Neural cell (in vitro differentiated cells): Measurements from ENCODE around the gene SNRNP25.

Experiments used
- EZH2 ChIP-seq: fragments of 200-600, 300-800 bp; shearing (Covaris generic), sonication (generic); IDR thresholded peaks from 2 replicates; pipeline ENCODE4 v1.6.1; 2014; ENCODE audit warnings: antibody characterized with exemption, low read length, borderline replicate concordance, mild to moderate bottlenecking; ENCODE audit not compliant: insufficient read depth, poor library complexity, severe bottlenecking
- POLR2AphosphoS5 ChIP-seq: IDR thresholded peaks from 2 replicates; pipeline ENCODE4 v1.6.1; 2012
- SMC3 ChIP-seq: fragments of 450-650 bp; conservative IDR thresholded peaks from 2 replicates; pipeline ENCODE4 v1.6.1; 2014; ENCODE audit warnings: antibody characterized with exemption, mild to moderate bottlenecking, moderate library complexity; ENCODE audit not compliant: poor library complexity
- TAF1 ChIP-seq: IDR thresholded peaks from 2 replicates; pipeline ENCODE4 v1.6.1; 2012; ENCODE audit warnings: low read depth

DNA sequence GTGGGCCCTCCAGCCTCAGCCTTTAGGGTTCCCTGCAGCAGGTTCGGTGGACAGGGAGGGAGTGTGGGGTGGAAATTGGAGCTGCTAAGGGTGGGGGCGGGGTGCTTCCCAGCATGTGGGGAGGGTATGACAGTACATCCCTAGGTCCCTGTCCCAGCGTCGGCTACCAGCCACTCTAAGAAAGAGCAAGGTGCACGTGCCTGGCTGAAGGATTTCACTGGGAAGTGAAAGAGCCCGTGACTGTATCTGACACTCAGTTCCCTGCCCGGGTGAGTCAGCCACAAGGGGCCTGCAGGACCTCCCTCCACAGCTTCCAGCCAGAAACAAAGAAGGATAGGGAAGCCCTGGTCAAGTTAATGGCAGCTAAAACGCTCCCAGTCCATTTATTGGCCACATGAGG lies 4.1 kb downstream of the SNRNP25 start:
- TF ChIP-seq POLR2AphosphoS5 (no peak), EZH2 (no peak), TAF1 (no peak), SMC3 (no peak)
